ENCODE measurements around the gene PRKCD. TPM values are rescaled to one million over a fixed set of nuclear protein-coding genes. Genes with fewer than 3 reads are reported as not detected.

PRKCD gene
- total and polyA plus RNA-seq, 2 of the 4 experiments (the other 2 are of a cell fraction): 4.3 to 19.0 TPM

GRCh38 chr3:53184701-53185100 lies 23.7 kb downstream of the PRKCD start:
- no peak overlapping the region for H2AK5ac ChIP-seq (ENCODE audit: low read depth, low read length)
- H4K20me1 ChIP-seq (ENCODE audit: insufficient read depth, low read length): peaks cover 6% of the 10 kb centered on the region; the same call in 1 of the 2 replicates
- 100% methylated on average over 1 of the region's 7 CpGs; no CpG with 5 or more reads in 1 of the 2 experiments for WGBS, 2 experiments (ENCODE audit: extremely low coverage in 2 of 2, insufficient read length in 1 of 2)
- H2BK20ac ChIP-seq (ENCODE audit: low read depth, low read length): no peak overlapping the region
- H3K14ac ChIP-seq (replicated peaks; ENCODE audit: low read depth, low read length): no peak overlapping the region
- no peaks in the 10 kb centered on the region for H3K9me3 ChIP-seq (ENCODE audit: control insufficient read depth, insufficient read depth, low read length)
- ChIA-PET POLR2A (ENCODE audit: unreplicated experiment) (no interaction called here), CTCF (no interaction called here)
- H3K56ac ChIP-seq (ENCODE audit: extremely low read depth, insufficient read depth, low read length): no peak overlapping the region
- H2BK15ac ChIP-seq (ENCODE audit: low read depth, low read length): no peak overlapping the region
- no peak overlapping the region for H3K18ac ChIP-seq (ENCODE audit: low read depth, low read length)
- H3K79me1 ChIP-seq (ENCODE audit: low read depth in 1 of 2, low read length in 2 of 2): no peaks in the 10 kb centered on the region
- no TSS peak for BruUV-seq (replicated peaks)
- in situ Hi-C loops (cut with MboI; ENCODE audit: low sequenced_read_pairs) (no loop called here), dilution Hi-C loops (cut with HindIII; ENCODE audit: low sequenced_read_pairs, unreplicated experiment) (no loop called here), intact Hi-C loops (cut with micrococcal nuclease) (no loop called here)
- no peak overlapping the region for H3K27ac ChIP-seq (ENCODE audit: insufficient read depth, low read length)
- peaks cover 40% of the 10 kb centered on the region for H3K36me3 ChIP-seq (ENCODE audit: control insufficient read depth, insufficient read depth, low read length)
- TF ChIP-seq BHLHE40 (IDR thresholded peaks at IDR 0.05; ENCODE audit: low read depth, low read length): no peak
- no peak for TF ChIP-seq RFX5 (IDR thresholded peaks at IDR 0.05; ENCODE audit: low read depth, low read length)
- TF ChIP-seq POLR2A (IDR thresholded peaks at IDR 0.05; ENCODE audit: low read depth, low read length): no peak
- TF ChIP-seq CTCF (conservative IDR thresholded peaks at IDR 0.05; ENCODE audit: low read depth, low read length): no peak
- no peak for TF ChIP-seq MXI1 (IDR thresholded peaks at IDR 0.05; ENCODE audit: borderline replicate concordance, low read depth, low read length)
- TF ChIP-seq SMC3 (IDR thresholded peaks at IDR 0.05; ENCODE audit: low read depth, low read length): no peak
- TF ChIP-seq RCOR1 (IDR thresholded peaks at IDR 0.05; ENCODE audit: insufficient replicate concordance, low read length): no peak
- TF ChIP-seq USF2 (IDR thresholded peaks at IDR 0.05; ENCODE audit: low read depth, low read length): no peak
- no peak for TF ChIP-seq CEBPB (IDR thresholded peaks at IDR 0.05; ENCODE audit: low read depth, low read length)
- TF ChIP-seq RAD21 (IDR thresholded peaks at IDR 0.05; ENCODE audit: low read length): no peak
- TF ChIP-seq MAZ (IDR thresholded peaks at IDR 0.05; ENCODE audit: borderline replicate concordance, low read depth, low read length): no peak
- no peak for TF ChIP-seq ELK1 (IDR thresholded peaks at IDR 0.05; ENCODE audit: borderline replicate concordance, low read depth, low read length)
- no peak for TF ChIP-seq MAFK (IDR thresholded peaks at IDR 0.05; ENCODE audit: low read depth, low read length)
- no peak for TF ChIP-seq FOS (IDR thresholded peaks at IDR 0.05; ENCODE audit: low read depth, low read length)
- TF ChIP-seq NFE2L2 (IDR thresholded peaks at IDR 0.05; ENCODE audit: low read depth, low read length): no peak
- no peak for TF ChIP-seq CHD1 (IDR thresholded peaks at IDR 0.05; ENCODE audit: low read depth, low read length)
- no peak overlapping the region for H3K4me3 ChIP-seq (ENCODE audit: insufficient read depth, low read depth, low read length)
- H3K4ac ChIP-seq (ENCODE audit: low read depth, low read length): no peak overlapping the region
- H4K91ac ChIP-seq (ENCODE audit: insufficient read depth, low read depth, low read length): no peak overlapping the region
- no peak overlapping the region for H2AFZ ChIP-seq (replicated peaks; ENCODE audit: low read length, poor library complexity)
- no peak for ATAC-seq (ENCODE audit: low read depth)
- H4K5ac ChIP-seq (ENCODE audit: low read depth, low read length): no peak overlapping the region
- DNase-seq: no peak
- no peak overlapping the region for H3K9ac ChIP-seq (ENCODE audit: low read depth, low read length)
- H3K4me2 ChIP-seq (ENCODE audit: low read depth, low read length): no peak overlapping the region
- H2AK9ac ChIP-seq (replicated peaks; ENCODE audit: low read depth, low read length, poor library complexity): no peak overlapping the region
- H2BK5ac ChIP-seq (ENCODE audit: low read depth, low read length, poor library complexity, severe bottlenecking): no peak overlapping the region
- no peak overlapping the region for H4K8ac ChIP-seq (ENCODE audit: low read depth in 2 of 2, low read length in 2 of 2)
- peaks cover 5% of the 10 kb centered on the region; the same call in 1 of the 2 replicates for H3K9me1 ChIP-seq (ENCODE audit: insufficient read depth, low read length)
- no peaks in the 10 kb centered on the region for H3K27me3 ChIP-seq (ENCODE audit: control insufficient read depth, insufficient read depth, low read length)
- no peak overlapping the region for H3K23ac ChIP-seq (ENCODE audit: low read depth, low read length)
- H3K4me1 ChIP-seq (ENCODE audit: control insufficient read depth, insufficient read depth, low read length): peaks cover 3% of the 10 kb centered on the region; the same call in 1 of the 2 replicates
- no peak overlapping the region for H2BK120ac ChIP-seq (ENCODE audit: low read depth, low read length)

Measured in IMR-90 (cell line).